Neuronal stem cell (in vitro differentiated cells): ENCODE results near the gene NRCAM.

ENCODE experiments used
- DNase-seq: peaks from one replicate; pipeline ENCODE4 v3.0.0-alpha.2; 2013; ENCODE audit warnings: low spot score
- H2AFZ ChIP-seq: one replicate; pipeline ENCODE4 v1.6.1; 2013; ENCODE audit warnings: mild to moderate bottlenecking, low read length, inconsistent platforms
- H2AK5ac ChIP-seq: 2 replicates; pipeline ENCODE4 v1.6.1; 2013; ENCODE audit warnings: low read depth, mild to moderate bottlenecking, inconsistent platforms, low read length, moderate library complexity, mixed read lengths
- H2BK120ac ChIP-seq: 2 replicates; pipeline ENCODE4 v1.6.1; 2013; ENCODE audit warnings: low read depth, mild to moderate bottlenecking, inconsistent platforms, low read length, moderate library complexity, mixed read lengths
- H2BK12ac ChIP-seq: one replicate; pipeline ENCODE4 v1.6.1; 2013; ENCODE audit warnings: low read length, inconsistent platforms
- H2BK15ac ChIP-seq: 2 replicates; pipeline ENCODE4 v1.6.1; 2013; ENCODE audit warnings: mild to moderate bottlenecking, low read length, inconsistent platforms, mixed read lengths
- H2BK5ac ChIP-seq: one replicate; pipeline ENCODE4 v1.6.1; 2013; ENCODE audit warnings: inconsistent platforms, mild to moderate bottlenecking, low read length, moderate library complexity
- H3K14ac ChIP-seq: one replicate; pipeline ENCODE4 v1.6.1; 2013; ENCODE audit warnings: low read length, inconsistent platforms
- H3K18ac ChIP-seq: 2 replicates; pipeline ENCODE4 v1.6.1; 2013; ENCODE audit warnings: low read length, inconsistent platforms
- H3K23ac ChIP-seq: 2 replicates; pipeline ENCODE4 v1.6.1; 2013; ENCODE audit warnings: low read depth, mild to moderate bottlenecking, mixed read lengths, low read length, inconsistent platforms; ENCODE audit not compliant: poor library complexity
- H3K27ac ChIP-seq: replicated peaks from 3 replicates; pipeline ENCODE4 v1.5.1; 2013; ENCODE audit warnings: low read length, inconsistent platforms
- H3K27me3 ChIP-seq, 3 experiments: 2 replicates each; pipeline ENCODE4 v1.6.1; 2013; ENCODE audit warnings: low read length in 3 of 3, mild to moderate bottlenecking in 2 of 3, inconsistent platforms in 1 of 3, low read depth in 1 of 3, mixed read lengths in 1 of 3, moderate library complexity in 1 of 3; ENCODE audit not compliant: control insufficient read depth in 3 of 3, insufficient read depth in 3 of 3
- H3K36me3 ChIP-seq, 2 donors: replicated peaks in 1 of 2; 2 replicates each; pipeline ENCODE4 v1.6.1; 2013; ENCODE audit warnings: low read length in 2 of 2; ENCODE audit not compliant: control insufficient read depth in 2 of 2, insufficient read depth in 2 of 2
- H3K4ac ChIP-seq: 2 replicates; pipeline ENCODE4 v1.6.1; 2013; ENCODE audit warnings: inconsistent platforms, mild to moderate bottlenecking, low read length, moderate library complexity
- H3K4me1 ChIP-seq, 2 donors: 1 replicate in 1 of 2; 2 replicates in 1 of 2; pipeline ENCODE4 v1.6.1; 2013; ENCODE audit warnings: low read length in 2 of 2, low read depth in 1 of 2; ENCODE audit not compliant: control insufficient read depth in 2 of 2, insufficient read depth in 1 of 2
- H3K4me2 ChIP-seq: one replicate; pipeline ENCODE4 v1.6.1; 2013; ENCODE audit warnings: mild to moderate bottlenecking, low read length, inconsistent platforms; ENCODE audit not compliant: insufficient read depth, poor library complexity, severe bottlenecking
- H3K4me3 ChIP-seq, 2 donors: 2 replicates each; pipeline ENCODE4 v1.5.1; 2013; ENCODE audit warnings: low read length in 2 of 2, mild to moderate bottlenecking in 2 of 2, inconsistent platforms in 1 of 2, moderate library complexity in 1 of 2
- H3K79me1 ChIP-seq: one replicate; pipeline ENCODE4 v1.6.1; 2013; ENCODE audit warnings: low read depth, mild to moderate bottlenecking, inconsistent platforms, low read length, moderate library complexity
- H3K9ac ChIP-seq: one replicate; pipeline ENCODE4 v1.6.1; 2013; ENCODE audit warnings: mild to moderate bottlenecking, low read depth, low read length, inconsistent platforms; ENCODE audit not compliant: poor library complexity
- H3K9me3 ChIP-seq, 2 donors: replicated peaks in 1 of 2; 2 replicates each; pipeline versions ENCODE3 to v1.6.1; 2013; ENCODE audit warnings: low read length in 2 of 2, mild to moderate bottlenecking in 2 of 2, inconsistent platforms in 1 of 2, low read depth in 1 of 2, mixed read lengths in 1 of 2, moderate library complexity in 1 of 2; ENCODE audit not compliant: control insufficient read depth in 2 of 2, insufficient read depth in 1 of 2
- H4K8ac ChIP-seq: one replicate; pipeline ENCODE4 v1.6.1; 2013; ENCODE audit warnings: low read depth, mild to moderate bottlenecking, inconsistent platforms, low read length, moderate library complexity
- H4K91ac ChIP-seq: one replicate; pipeline ENCODE4 v1.6.1; 2013; ENCODE audit warnings: low read length, low read depth, mild to moderate bottlenecking, inconsistent platforms; ENCODE audit not compliant: poor library complexity
- WGBS, 2 donors: extraction: QIAGEN DNeasy Blood & Tissue Kit; methylation state at CpG; one replicate each; pipeline ENCODE4 v1.1.7; 2013; ENCODE audit warnings: missing lambda C conversion rate in 2 of 2, mixed read lengths in 1 of 2; ENCODE audit not compliant: insufficient read length in 2 of 2, insufficient replicate concordance in 1 of 2; ENCODE audit errors: extremely low coverage in 2 of 2; 5-methylcytosine and 5-hydroxymethylcytosine counted together

The NRCAM gene

DNA sequence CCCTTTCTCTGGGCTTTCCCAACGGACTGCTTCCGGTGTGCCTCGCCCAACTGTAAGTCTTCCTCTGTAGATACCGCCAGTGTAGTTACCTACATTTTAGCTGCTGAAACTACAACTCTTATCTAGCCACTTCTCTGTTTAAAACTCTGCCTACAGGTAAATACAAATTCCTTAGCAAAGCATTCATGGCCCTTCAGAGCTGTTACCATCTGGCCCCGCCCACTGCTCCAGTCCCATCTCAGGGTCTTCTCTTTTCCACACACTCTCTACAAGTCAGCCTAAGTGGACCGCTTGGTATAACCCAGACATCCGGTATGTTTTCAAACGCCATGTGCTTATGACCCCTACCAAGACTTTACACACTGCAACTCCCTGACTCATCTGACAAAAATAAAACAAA, 285.1 kb downstream of the NRCAM start:
- no peak overlapping the region for H3K23ac ChIP-seq
- no peak overlapping the region for H4K91ac ChIP-seq
- H2BK12ac ChIP-seq = no peak overlapping the region
- no peak overlapping the region for H2AK5ac ChIP-seq
- no peak overlapping the region for H3K9ac ChIP-seq
- no peak overlapping the region for H2BK120ac ChIP-seq
- H3K79me1 ChIP-seq = no peaks in the 10 kb centered on the region
- no peak overlapping the region for H2BK15ac ChIP-seq
- peaks cover 0 to 3% of the 10 kb centered on the region in 2 donors for H3K36me3 ChIP-seq
- H4K8ac ChIP-seq = no peak overlapping the region
- H3K27ac ChIP-seq = no peak overlapping the region
- WGBS, 2 donors = no CpG with 5 or more reads among the region's 8 CpGs
- H3K4me1 ChIP-seq = no peaks in the 10 kb centered on the region
- DNase-seq = no peak
- no peak overlapping the region for H3K14ac ChIP-seq
- H3K4me3 ChIP-seq = no peak overlapping the region
- H3K9me3 ChIP-seq = no peaks in the 10 kb centered on the region
- H3K27me3 ChIP-seq = no peaks in the 10 kb centered on the region
- H3K4ac ChIP-seq = no peak overlapping the region
- no peak overlapping the region for H3K18ac ChIP-seq
- no peak overlapping the region for H2BK5ac ChIP-seq
- no peak overlapping the region for H2AFZ ChIP-seq
- no peak overlapping the region for H3K4me2 ChIP-seq

DNA sequence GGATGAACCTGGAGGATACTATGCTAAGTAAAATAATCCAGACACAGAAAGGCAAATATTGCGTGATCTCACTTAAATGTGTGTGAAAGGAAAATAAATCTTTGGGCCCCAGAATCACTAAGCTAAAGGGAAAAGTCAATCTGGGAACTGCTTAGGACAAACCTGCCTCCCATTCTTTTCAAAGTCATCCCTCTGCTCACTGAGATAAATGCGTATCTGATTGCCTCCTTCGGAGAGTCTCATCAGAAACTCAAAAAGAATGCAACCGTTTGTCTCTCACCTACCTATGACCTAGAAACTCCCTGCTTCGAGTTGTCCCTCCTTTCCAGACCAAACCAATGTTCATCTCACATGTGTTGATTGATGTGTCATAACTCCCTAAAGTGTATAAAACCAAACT, 286.0 kb downstream of the NRCAM start:
- no peak overlapping the region for H2BK12ac ChIP-seq
- H3K14ac ChIP-seq = no peak overlapping the region
- H2BK120ac ChIP-seq = no peak overlapping the region
- H3K9ac ChIP-seq = no peak overlapping the region
- no peak overlapping the region for H3K4me2 ChIP-seq
- no peak for DNase-seq
- H3K36me3 ChIP-seq = no peaks in the 10 kb centered on the region
- no peak overlapping the region for H2AFZ ChIP-seq
- H3K27me3 ChIP-seq = no peaks in the 10 kb centered on the region
- no peak overlapping the region for H3K4me3 ChIP-seq
- no peak overlapping the region for H2BK5ac ChIP-seq
- H3K27ac ChIP-seq = no peak overlapping the region
- H3K9me3 ChIP-seq = no peaks in the 10 kb centered on the region
- no peak overlapping the region for H4K91ac ChIP-seq
- H4K8ac ChIP-seq = no peak overlapping the region
- no peak overlapping the region for H3K18ac ChIP-seq
- no peak overlapping the region for H2AK5ac ChIP-seq
- no CpG with 5 or more reads among the region's 5 CpGs for WGBS, 2 donors
- H2BK15ac ChIP-seq = no peak overlapping the region
- H3K23ac ChIP-seq = no peak overlapping the region
- no peaks in the 10 kb centered on the region for H3K4me1 ChIP-seq
- no peaks in the 10 kb centered on the region for H3K79me1 ChIP-seq
- H3K4ac ChIP-seq = no peak overlapping the region

DNA sequence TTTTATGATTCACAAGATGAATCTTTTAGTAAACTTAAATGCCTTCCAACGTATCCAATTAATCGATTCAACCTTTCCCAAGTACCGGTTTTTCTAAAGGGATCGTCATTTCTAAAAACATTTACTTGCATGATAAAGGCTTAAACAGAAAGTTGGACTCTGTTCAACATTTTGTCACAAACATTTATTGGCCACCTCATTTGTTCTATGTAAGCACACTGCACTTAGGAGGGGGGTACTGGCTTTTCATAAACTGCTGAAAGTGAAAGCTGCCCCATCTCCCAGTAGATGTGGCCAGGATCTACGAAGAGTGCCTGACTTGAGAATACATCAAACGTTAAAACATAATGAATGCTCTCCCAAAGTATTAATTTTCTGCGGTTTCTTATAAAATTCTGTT, 288.8 kb downstream of the NRCAM start:
- no peak overlapping the region for H3K9ac ChIP-seq

DNA sequence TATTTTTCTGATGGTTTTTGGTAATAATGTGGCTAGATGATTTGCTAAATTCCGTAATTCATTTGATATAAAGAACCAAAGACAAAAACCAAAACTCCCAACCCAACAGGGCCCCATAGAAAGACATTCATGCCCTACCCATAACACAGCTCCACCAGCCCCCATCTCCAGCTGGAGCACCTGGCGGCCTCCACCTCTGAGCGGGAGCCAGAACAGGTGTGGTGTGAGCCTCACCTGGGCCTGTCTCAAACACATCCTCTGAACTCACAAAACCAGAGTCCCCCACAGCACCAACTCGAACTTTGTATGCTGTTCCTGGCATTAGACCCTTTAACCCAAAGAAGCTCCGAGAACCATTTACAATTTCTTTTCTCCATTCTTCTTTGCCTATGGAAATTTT, 289.5 kb downstream of the NRCAM start:
- Histone ChIP-seq H2AFZ (no peak overlapping the region), H2AK5ac (no peak overlapping the region), H3K9me3 (no peaks in the 10 kb centered on the region), H3K4me1 (peaks cover 0 to 2% of the 10 kb centered on the region in 2 donors), H3K4me2 (no peak overlapping the region), H2BK15ac (no peak overlapping the region), H2BK120ac (no peak overlapping the region), H3K27ac (no peak overlapping the region), H4K8ac (no peak overlapping the region), H3K14ac (no peak overlapping the region), H3K36me3 (no peaks in the 10 kb centered on the region), H3K4me3 (no peak overlapping the region), H3K27me3 (no peaks in the 10 kb centered on the region), H3K18ac (no peak overlapping the region), H3K23ac (no peak overlapping the region), H2BK5ac (no peak overlapping the region), H2BK12ac (no peak overlapping the region), H3K79me1 (no peaks in the 10 kb centered on the region), H4K91ac (no peak overlapping the region), H3K9ac (no peak overlapping the region), H3K4ac (no peak overlapping the region)
- no peak for DNase-seq
- WGBS, 2 donors = no CpG with 5 or more reads among the region's 5 CpGs

More for the DNA sequence above, 288.8 kb downstream of the NRCAM start:
- DNase-seq = no peak
- Histone ChIP-seq H3K27me3 (no peaks in the 10 kb centered on the region), H3K36me3 (no peaks in the 10 kb centered on the region), H3K4me3 (no peak overlapping the region), H3K18ac (no peak overlapping the region), H4K91ac (no peak overlapping the region), H3K9me3 (no peaks in the 10 kb centered on the region), H3K4me2 (no peak overlapping the region), H2BK5ac (no peak overlapping the region), H3K27ac (no peak overlapping the region), H3K4me1 (peaks cover 0 to 2% of the 10 kb centered on the region in 2 donors), H4K8ac (no peak overlapping the region), H3K23ac (no peak overlapping the region), H2BK12ac (no peak overlapping the region), H2AFZ (no peak overlapping the region), H2BK120ac (no peak overlapping the region), H2AK5ac (no peak overlapping the region), H3K4ac (no peak overlapping the region), H3K79me1 (no peaks in the 10 kb centered on the region), H2BK15ac (no peak overlapping the region), H3K14ac (no peak overlapping the region)
- WGBS, 2 donors = no CpG with 5 or more reads among the region's 7 CpGs
